Mammary epithelial cell (primary cell): Measurements from ENCODE around the gene SRGAP2B.
"Not testable (repeated sequence)": the region's sequence is repeated elsewhere in the genome, so short reads cannot be mapped to it uniquely, and the experiment has no call there.

Experiments used
- EZH2 ChIP-seq: IDR thresholded peaks from 2 replicates; pipeline ENCODE4 v1.6.1; 2012; ENCODE audit warnings: low read length, inconsistent platforms, borderline replicate concordance
- TF ChIP-seq, protein P1 (sequence below), 2 donors: IDR thresholded peaks in 1 of 2; conservative IDR thresholded peaks in 1 of 2; 2 replicates each; pipeline ENCODE4 v1.5.1; 2011 to 2012; ENCODE audit warnings: inconsistent platforms in 2 of 2, low read length in 2 of 2, mild to moderate bottlenecking in 2 of 2, control low read depth in 1 of 2, low read depth in 1 of 2; ENCODE audit not compliant: insufficient read depth in 1 of 2; ENCODE audit errors: extremely low read depth in 1 of 2

GRCh38 chr1:144900841-144901240, 194.3 kb downstream of the SRGAP2B start:
- TF ChIP-seq, protein P1, sequence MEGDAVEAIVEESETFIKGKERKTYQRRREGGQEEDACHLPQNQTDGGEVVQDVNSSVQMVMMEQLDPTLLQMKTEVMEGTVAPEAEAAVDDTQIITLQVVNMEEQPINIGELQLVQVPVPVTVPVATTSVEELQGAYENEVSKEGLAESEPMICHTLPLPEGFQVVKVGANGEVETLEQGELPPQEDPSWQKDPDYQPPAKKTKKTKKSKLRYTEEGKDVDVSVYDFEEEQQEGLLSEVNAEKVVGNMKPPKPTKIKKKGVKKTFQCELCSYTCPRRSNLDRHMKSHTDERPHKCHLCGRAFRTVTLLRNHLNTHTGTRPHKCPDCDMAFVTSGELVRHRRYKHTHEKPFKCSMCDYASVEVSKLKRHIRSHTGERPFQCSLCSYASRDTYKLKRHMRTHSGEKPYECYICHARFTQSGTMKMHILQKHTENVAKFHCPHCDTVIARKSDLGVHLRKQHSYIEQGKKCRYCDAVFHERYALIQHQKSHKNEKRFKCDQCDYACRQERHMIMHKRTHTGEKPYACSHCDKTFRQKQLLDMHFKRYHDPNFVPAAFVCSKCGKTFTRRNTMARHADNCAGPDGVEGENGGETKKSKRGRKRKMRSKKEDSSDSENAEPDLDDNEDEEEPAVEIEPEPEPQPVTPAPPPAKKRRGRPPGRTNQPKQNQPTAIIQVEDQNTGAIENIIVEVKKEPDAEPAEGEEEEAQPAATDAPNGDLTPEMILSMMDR (conservative IDR thresholded peaks at IDR 0.05 in 1 of 2, IDR thresholded peaks at IDR 0.05 in 1 of 2; ENCODE audit: extremely low read depth in 1 of 2, insufficient read depth in 1 of 2, low read depth in 1 of 2, low read length in 2 of 2): not testable (repeated sequence)
- TF ChIP-seq EZH2: not testable (repeated sequence)
